Endodermal cell (in vitro differentiated cells): ENCODE results near the gene ZNF281. TPM values are rescaled to one million over a fixed set of nuclear protein-coding genes. Genes with fewer than 3 reads are reported as not detected.

Experiments
- DNase-seq: peaks from one replicate; pipeline ENCODE4 v3.0.0-alpha.2; 2017
- H3K27ac ChIP-seq: 2 replicates; pipeline ENCODE4 v1.5.1; 2013; ENCODE audit warnings: mild to moderate bottlenecking, low read depth, low read length, moderate library complexity
- H3K27me3 ChIP-seq: 2 replicates; pipeline ENCODE4 v1.6.1; 2013; ENCODE audit warnings: mild to moderate bottlenecking, low read length, moderate library complexity; ENCODE audit not compliant: insufficient read depth, control insufficient read depth, poor library complexity, severe bottlenecking
- H3K36me3 ChIP-seq: 2 replicates; pipeline ENCODE4 v1.7.0; 2013; ENCODE audit warnings: mild to moderate bottlenecking, low read length, moderate library complexity; ENCODE audit not compliant: control insufficient read depth, insufficient read depth
- H3K4me1 ChIP-seq: one replicate; pipeline ENCODE4 v1.7.0; 2013; ENCODE audit warnings: low read length; ENCODE audit not compliant: control insufficient read depth, insufficient read depth
- H3K4me3 ChIP-seq: 2 replicates; pipeline ENCODE4 v1.5.1; 2013; ENCODE audit warnings: mild to moderate bottlenecking, low read length, moderate library complexity
- H3K9ac ChIP-seq: 2 replicates; pipeline ENCODE4 v1.6.1; 2013; ENCODE audit warnings: mild to moderate bottlenecking, low read length, moderate library complexity; ENCODE audit not compliant: poor library complexity, severe bottlenecking; ENCODE audit errors: extremely low read depth
- H3K9me3 ChIP-seq: 2 replicates; pipeline ENCODE4 v1.6.1; 2013; ENCODE audit warnings: mild to moderate bottlenecking, low read length, moderate library complexity; ENCODE audit not compliant: control insufficient read depth
- H3K27ac Mint-ChIP-seq: 2 replicates; pipeline ENCODE4 v1.8.0; 2020; ENCODE audit warnings: mixed read lengths
- H3K27me3 Mint-ChIP-seq: 2 replicates; pipeline ENCODE4 v1.8.0; 2021; ENCODE audit warnings: mild to moderate bottlenecking, mixed read lengths; ENCODE audit not compliant: insufficient read depth
- H3K36me3 Mint-ChIP-seq: 2 replicates; pipeline ENCODE4 v1.8.0; 2020; ENCODE audit warnings: low read depth, mixed read lengths
- H3K4me1 Mint-ChIP-seq: 2 replicates; pipeline ENCODE4 v1.8.0; 2020; ENCODE audit warnings: mixed read lengths
- H3K4me3 Mint-ChIP-seq: 2 replicates; pipeline ENCODE4 v1.8.0; 2020; ENCODE audit warnings: mild to moderate bottlenecking, moderate library complexity, mixed read lengths
- H3K9me3 Mint-ChIP-seq: 2 replicates; pipeline ENCODE4 v1.8.0; 2020; ENCODE audit warnings: mild to moderate bottlenecking, mixed read lengths
- CTCF ChIP-seq: fragments of 200-600 bp; sonication (generic); conservative IDR thresholded peaks from 2 replicates; pipeline ENCODE4 v1.5.0; 2021; ENCODE audit warnings: antibody characterized with exemption, mild to moderate bottlenecking
- WGBS, 2 experiments: methylation state at CpG; one replicate each; pipeline versions ENCODE4 v1.1.5 to v1.1.7; 2013; ENCODE audit warnings: missing lambda C conversion rate in 2 of 2, mixed read lengths in 1 of 2; ENCODE audit not compliant: insufficient coverage in 1 of 2, insufficient read length in 1 of 2; 5-methylcytosine and 5-hydroxymethylcytosine counted together
- total RNA-seq, 2 donors: library from RNA; stranded (reverse); fragmentation: NEBNext Ultra II Directional in 1 of 2; extraction: Animal tissue kit (Norgen Biotek cat#: 25700) in 1 of 2; gene quantifications; 2 replicates in 1 of 2; 3 replicates in 1 of 2; pipeline ENCODE4 v1.2.1, GENCODE V29; 2021

ZNF281 gene
- total RNA-seq, 2 donors from 2014 or later: 51.7 to 61.1 TPM

- H3K4me3 ChIP-seq: peak overlapping the region; percentile 93
- no peak for TF ChIP-seq CTCF
- no peaks in the 10 kb centered on the region for H3K27me3 ChIP-seq
- peaks cover 31% of the 10 kb centered on the region for H3K36me3 Mint-ChIP-seq
- H3K9me3 ChIP-seq: no peaks in the 10 kb centered on the region
- 1 to 7% methylated on average over 10 to 20 of the region's 20 CpGs for WGBS, 2 experiments
- H3K4me3 Mint-ChIP-seq: peak overlapping the region; percentile 91
- no peaks in the 10 kb centered on the region for H3K27me3 Mint-ChIP-seq
- H3K36me3 ChIP-seq: peaks cover 28% of the 10 kb centered on the region
- DNase-seq: peak; percentile 94
- no peak overlapping the region for H3K27ac ChIP-seq
- H3K4me1 Mint-ChIP-seq: peaks cover 48% of the 10 kb centered on the region
- H3K4me1 ChIP-seq: no peaks in the 10 kb centered on the region
- H3K27ac Mint-ChIP-seq: peak overlapping the region; percentile 93
- H3K9ac ChIP-seq: peak overlapping the region; percentile 64
- H3K9me3 Mint-ChIP-seq: no peaks in the 10 kb centered on the region
Measured at GRCh38 chr1:200411406-200412257, 1.8 kb upstream of the ZNF281 start.

GRCh38 chr1:200410566-200410878 is 686 bp upstream of the ZNF281 start:
- 0 to 3% methylated on average over 3 to 8 of the region's 8 CpGs for WGBS, 2 experiments
- H3K27ac ChIP-seq: no peak overlapping the region
- Mint-ChIP-seq H3K27ac (peak overlapping the region; percentile 92), H3K36me3 (peaks cover 39% of the 10 kb centered on the region), H3K27me3 (no peaks in the 10 kb centered on the region), H3K4me1 (peaks cover 51% of the 10 kb centered on the region), H3K4me3 (peak overlapping the region; percentile 91), H3K9me3 (no peaks in the 10 kb centered on the region)
- no peak overlapping the region for H3K9ac ChIP-seq
- peaks cover 38% of the 10 kb centered on the region for H3K36me3 ChIP-seq
- peak overlapping the region; percentile 93 for H3K4me3 ChIP-seq
- DNase-seq: peak; percentile 69
- H3K4me1 ChIP-seq: no peaks in the 10 kb centered on the region
- no peaks in the 10 kb centered on the region for H3K27me3 ChIP-seq
- H3K9me3 ChIP-seq: no peaks in the 10 kb centered on the region
- no peak for TF ChIP-seq CTCF

DNA sequence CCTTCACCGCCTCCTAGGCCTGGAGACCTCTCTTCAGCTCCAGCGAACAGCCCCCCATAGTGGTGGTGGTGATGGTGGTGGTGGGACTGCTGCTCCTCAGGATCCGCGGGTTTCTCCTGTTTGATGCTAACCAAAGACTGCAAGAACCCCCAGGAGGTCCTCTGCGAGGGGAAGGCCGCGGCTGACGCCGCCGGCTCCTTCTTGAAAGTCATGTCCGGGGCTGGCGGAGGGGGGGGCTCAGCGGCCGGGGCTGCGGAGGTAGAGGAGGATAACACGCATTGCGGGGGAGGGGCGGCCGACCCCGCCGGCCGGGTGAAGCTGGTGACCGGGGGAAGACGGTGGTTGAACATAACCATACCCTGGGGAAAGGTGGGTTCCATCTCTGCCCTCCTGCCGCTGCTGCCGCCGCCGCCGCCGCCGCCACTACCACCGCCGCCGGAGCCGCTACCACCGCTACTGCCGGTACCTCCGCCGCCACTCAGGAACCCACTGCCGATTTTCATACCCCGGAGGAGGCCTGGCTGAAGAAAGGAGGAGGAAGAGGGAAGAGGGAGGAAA is 554 bp downstream of the ZNF281 start:
- Histone ChIP-seq H3K27me3 (no peaks in the 10 kb centered on the region), H3K4me3 (peak overlapping the region; percentile 93), H3K4me1 (no peaks in the 10 kb centered on the region), H3K9me3 (no peaks in the 10 kb centered on the region), H3K27ac (peak overlapping the region; percentile 75), H3K36me3 (peaks cover 48% of the 10 kb centered on the region), H3K9ac (peak overlapping the region; percentile 76)
- TF ChIP-seq CTCF: peak; percentile 25
- Mint-ChIP-seq H3K4me1 (peaks cover 50% of the 10 kb centered on the region), H3K4me3 (peak overlapping the region; percentile 91), H3K9me3 (no peaks in the 10 kb centered on the region), H3K27me3 (no peaks in the 10 kb centered on the region), H3K36me3 (peaks cover 47% of the 10 kb centered on the region), H3K27ac (peak overlapping the region; percentile 92)
- DNase-seq: peak; percentile 75
- 0 to 1% methylated on average over 4 to 39 of the region's 41 CpGs for WGBS, 2 experiments
